Activated naive CD8-positive, alpha-beta T cell treated with anti-CD3 and anti-CD28 coated beads, Interleukin-2, amount 50 U/mL, for 24 hours (primary cell): ENCODE measurements around the gene SYT9.

Experiments
- ATAC-seq: fragments of 150-1000 bp; cut with Tn5 transposase; one replicate; pipeline ENCODE4 v1.10.0; 2021
- DNase-seq: peaks from one replicate; pipeline ENCODE4 v3.0.0; 2021
- H3K27ac Mint-ChIP-seq: one replicate; pipeline ENCODE4 v1.8.0; 2021; ENCODE audit warnings: mild to moderate bottlenecking, mixed read lengths
- H3K27me3 Mint-ChIP-seq: one replicate; pipeline ENCODE4 v1.8.0; 2021; ENCODE audit warnings: mixed read lengths
- H3K36me3 Mint-ChIP-seq: one replicate; pipeline ENCODE4 v1.8.0; 2021; ENCODE audit warnings: low read depth, mixed read lengths
- H3K4me1 Mint-ChIP-seq: one replicate; pipeline ENCODE4 v1.8.0; 2021; ENCODE audit warnings: mixed read lengths
- H3K4me3 Mint-ChIP-seq: one replicate; pipeline ENCODE4 v1.8.0; 2021; ENCODE audit warnings: mild to moderate bottlenecking, moderate library complexity, mixed read lengths
- H3K9me3 Mint-ChIP-seq: one replicate; pipeline ENCODE4 v1.8.0; 2021; ENCODE audit warnings: mixed read lengths

Gene SYT9

GRCh38 chr11:7493670-7494069, 242.0 kb downstream of the SYT9 start:
- no peaks in the 10 kb centered on the region for H3K9me3 Mint-ChIP-seq
- no peak overlapping the region for H3K27ac Mint-ChIP-seq
- H3K4me3 Mint-ChIP-seq = no peak overlapping the region
- no peak for ATAC-seq
- DNase-seq = no peak
- H3K36me3 Mint-ChIP-seq = peaks cover 2% of the 10 kb centered on the region
- H3K27me3 Mint-ChIP-seq = no peaks in the 10 kb centered on the region
- peaks cover 21% of the 10 kb centered on the region for H3K4me1 Mint-ChIP-seq

- Mint-ChIP-seq H3K36me3 (peaks cover 2% of the 10 kb centered on the region), H3K4me3 (no peak overlapping the region), H3K27me3 (no peaks in the 10 kb centered on the region), H3K4me1 (peaks cover 23% of the 10 kb centered on the region), H3K9me3 (no peaks in the 10 kb centered on the region), H3K27ac (no peak overlapping the region)
- DNase-seq (no peak), ATAC-seq (no peak)
These were observed 242.5 kb downstream of the SYT9 start for GRCh38 chr11:7494086-7494745.

GRCh38 chr11:7495882-7496551, 244.3 kb downstream of the SYT9 start:
- Mint-ChIP-seq H3K36me3 (peaks cover 2% of the 10 kb centered on the region), H3K27ac (peak overlapping the region; percentile 85), H3K4me3 (no peak overlapping the region), H3K9me3 (no peaks in the 10 kb centered on the region), H3K27me3 (no peaks in the 10 kb centered on the region), H3K4me1 (peaks cover 23% of the 10 kb centered on the region)
- peak; percentile 18 for DNase-seq
- ATAC-seq = peak; percentile 97

- Mint-ChIP-seq H3K36me3 (peaks cover 2% of the 10 kb centered on the region), H3K9me3 (no peaks in the 10 kb centered on the region), H3K27me3 (no peaks in the 10 kb centered on the region), H3K4me1 (peaks cover 23% of the 10 kb centered on the region), H3K27ac (no peak overlapping the region), H3K4me3 (no peak overlapping the region)
- ATAC-seq (no peak), DNase-seq (no peak)
These were observed 246.5 kb downstream of the SYT9 start for GRCh38 chr11:7498193-7498592.

GRCh38 chr11:7499081-7499480, 247.4 kb downstream of the SYT9 start:
- DNase-seq (no peak), ATAC-seq (no peak)
- Mint-ChIP-seq H3K36me3 (peaks cover 2% of the 10 kb centered on the region), H3K9me3 (no peaks in the 10 kb centered on the region), H3K4me3 (no peak overlapping the region), H3K4me1 (peaks cover 20% of the 10 kb centered on the region), H3K27ac (no peak overlapping the region), H3K27me3 (no peaks in the 10 kb centered on the region)

- Mint-ChIP-seq H3K9me3 (no peaks in the 10 kb centered on the region), H3K36me3 (peaks cover 2% of the 10 kb centered on the region), H3K27me3 (no peaks in the 10 kb centered on the region), H3K4me1 (peaks cover 20% of the 10 kb centered on the region), H3K4me3 (no peak overlapping the region), H3K27ac (no peak overlapping the region)
- ATAC-seq = no peak
- DNase-seq = no peak
These were observed 248.5 kb downstream of the SYT9 start for GRCh38 chr11:7500251-7500650.

GRCh38 chr11:7501251-7501650, 249.5 kb downstream of the SYT9 start:
- Mint-ChIP-seq H3K27me3 (no peaks in the 10 kb centered on the region), H3K4me1 (peaks cover 10% of the 10 kb centered on the region), H3K36me3 (peaks cover 2% of the 10 kb centered on the region), H3K4me3 (no peak overlapping the region), H3K9me3 (no peaks in the 10 kb centered on the region), H3K27ac (no peak overlapping the region)
- DNase-seq (no peak), ATAC-seq (no peak)

- Mint-ChIP-seq H3K27ac (no peak overlapping the region), H3K9me3 (no peaks in the 10 kb centered on the region), H3K36me3 (no peaks in the 10 kb centered on the region), H3K4me1 (peaks cover 4% of the 10 kb centered on the region), H3K4me3 (no peak overlapping the region), H3K27me3 (no peaks in the 10 kb centered on the region)
- no peak for DNase-seq
- no peak for ATAC-seq
These were observed 250.2 kb downstream of the SYT9 start for GRCh38 chr11:7501894-7502293.

GRCh38 chr11:7506243-7506642, 254.5 kb downstream of the SYT9 start:
- Mint-ChIP-seq H3K27ac (no peak overlapping the region), H3K36me3 (no peaks in the 10 kb centered on the region), H3K27me3 (no peaks in the 10 kb centered on the region), H3K9me3 (no peaks in the 10 kb centered on the region), H3K4me1 (peaks cover 1% of the 10 kb centered on the region), H3K4me3 (no peak overlapping the region)
- DNase-seq (no peak), ATAC-seq (no peak)

GRCh38 chr11:7508087-7508486, 256.4 kb downstream of the SYT9 start:
- Mint-ChIP-seq H3K9me3 (no peaks in the 10 kb centered on the region), H3K27me3 (no peaks in the 10 kb centered on the region), H3K4me3 (no peak overlapping the region), H3K27ac (no peak overlapping the region), H3K36me3 (no peaks in the 10 kb centered on the region), H3K4me1 (peaks cover 20% of the 10 kb centered on the region)
- ATAC-seq (no peak), DNase-seq (no peak)

- peaks cover 3% of the 10 kb centered on the region for H3K27me3 Mint-ChIP-seq
- no peak overlapping the region for H3K27ac Mint-ChIP-seq
- DNase-seq = no peak
- H3K4me1 Mint-ChIP-seq = peaks cover 28% of the 10 kb centered on the region
- no peak overlapping the region for H3K4me3 Mint-ChIP-seq
- no peak for ATAC-seq
- H3K36me3 Mint-ChIP-seq = no peaks in the 10 kb centered on the region
- H3K9me3 Mint-ChIP-seq = no peaks in the 10 kb centered on the region
These were observed 258.3 kb downstream of the SYT9 start for GRCh38 chr11:7509966-7510365.

GRCh38 chr11:7511401-7511800, 259.7 kb downstream of the SYT9 start:
- no peaks in the 10 kb centered on the region for H3K9me3 Mint-ChIP-seq
- ATAC-seq = no peak
- no peak overlapping the region for H3K27ac Mint-ChIP-seq
- H3K4me1 Mint-ChIP-seq = peaks cover 40% of the 10 kb centered on the region
- H3K27me3 Mint-ChIP-seq = peaks cover 3% of the 10 kb centered on the region
- no peak for DNase-seq
- no peaks in the 10 kb centered on the region for H3K36me3 Mint-ChIP-seq
- H3K4me3 Mint-ChIP-seq = no peak overlapping the region

- Mint-ChIP-seq H3K27ac (peak overlapping the region; percentile 91), H3K4me1 (peaks cover 45% of the 10 kb centered on the region), H3K9me3 (no peaks in the 10 kb centered on the region), H3K27me3 (peaks cover 3% of the 10 kb centered on the region), H3K4me3 (peak overlapping the region; percentile 89), H3K36me3 (no peaks in the 10 kb centered on the region)
- ATAC-seq = peak; percentile 35
- DNase-seq = peak; percentile 44
These were observed 261.0 kb downstream of the SYT9 start for GRCh38 chr11:7512525-7513233.

- H3K4me1 Mint-ChIP-seq = peaks cover 48% of the 10 kb centered on the region
- peaks cover under 1% of the 10 kb centered on the region for H3K36me3 Mint-ChIP-seq
- H3K9me3 Mint-ChIP-seq = no peaks in the 10 kb centered on the region
- H3K27ac Mint-ChIP-seq = peak within 1 kb of the TSS; percentile 91
- peak within 1 kb of the TSS; percentile 89 for H3K4me3 Mint-ChIP-seq
- peaks cover 3% of the 10 kb centered on the region for H3K27me3 Mint-ChIP-seq
- ATAC-seq (peak; percentile 82), DNase-seq (peak; percentile 87)
These were observed 261.8 kb downstream of the SYT9 start, which contains the start of gene PPFIBP2 for GRCh38 chr11:7513234-7514098. Gene PPFIBP2 (plus strand): TSS chr11:7513999. CDS start chr11:7549476, 35,477 bp downstream.
